ENCODE measurements around the gene MYH3.

The MYH3 gene

DNA sequence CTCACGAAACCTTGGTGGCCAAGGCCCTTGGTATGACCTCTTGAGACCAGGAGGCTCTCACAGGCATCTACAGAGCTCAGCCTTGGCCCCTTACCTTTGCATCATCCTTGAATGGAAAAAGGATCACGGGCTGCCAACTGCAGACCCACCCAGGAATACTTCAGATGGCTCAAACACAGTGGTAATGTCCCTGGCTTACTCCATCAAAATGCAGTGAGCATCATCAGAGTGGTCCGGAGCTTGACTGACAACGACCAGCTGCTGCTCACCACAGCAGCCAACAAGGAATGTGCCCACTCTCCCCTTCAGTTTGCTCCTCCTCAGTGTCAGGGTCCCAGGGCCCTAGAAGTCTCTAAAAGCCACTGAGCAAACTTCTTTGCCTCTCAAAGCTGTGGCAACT, 17.6 kb upstream of the MYH3 start:
- Histone ChIP-seq H3K9me3 (ENCODE audit: control insufficient read depth, insufficient read depth, low read depth, low read length) (no peaks in the 10 kb centered on the region), H3K36me3 (ENCODE audit: control insufficient read depth, insufficient read depth, low read length) (peaks cover 46% of the 10 kb centered on the region), H3K4me1 (ENCODE audit: control insufficient read depth, insufficient read depth, low read length) (no peaks in the 10 kb centered on the region), H3K4me3 (ENCODE audit: low read depth, low read length) (no peak overlapping the region), H3K27me3 (ENCODE audit: control insufficient read depth, insufficient read depth, low read length) (no peaks in the 10 kb centered on the region), H3K9ac (ENCODE audit: low read length) (no peak overlapping the region), H3K27ac (ENCODE audit: low read depth, low read length) (no peak overlapping the region)

DNA sequence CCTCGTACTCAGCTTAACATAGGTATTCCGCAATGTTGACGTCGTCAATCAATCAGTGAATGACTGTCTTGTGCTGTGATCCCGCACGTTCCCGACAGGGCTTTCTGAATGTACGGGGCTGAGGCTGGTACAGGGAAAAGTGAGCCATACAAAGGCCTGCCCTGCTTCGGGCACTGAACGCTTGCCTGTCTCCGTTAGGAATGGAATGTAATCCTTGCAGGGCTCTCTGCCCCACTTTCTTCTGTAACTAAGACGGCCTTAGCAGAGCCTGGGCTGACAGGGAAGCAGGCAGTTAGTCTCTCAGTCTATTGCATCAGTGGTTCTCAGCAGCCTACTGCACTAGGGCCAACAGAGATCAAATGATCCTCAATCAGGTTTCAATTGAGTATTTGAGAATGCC, 16.2 kb upstream of the MYH3 start:
- H3K27ac ChIP-seq (ENCODE audit: low read depth, low read length) = no peak overlapping the region
- no peak overlapping the region for H3K9ac ChIP-seq (ENCODE audit: low read length)
- peaks cover 34% of the 10 kb centered on the region for H3K36me3 ChIP-seq (ENCODE audit: control insufficient read depth, insufficient read depth, low read length)
- H3K27me3 ChIP-seq (ENCODE audit: control insufficient read depth, insufficient read depth, low read length) = no peaks in the 10 kb centered on the region
- H3K4me1 ChIP-seq (ENCODE audit: control insufficient read depth, insufficient read depth, low read length) = no peaks in the 10 kb centered on the region
- H3K9me3 ChIP-seq (ENCODE audit: control insufficient read depth, insufficient read depth, low read depth, low read length) = no peaks in the 10 kb centered on the region
- H3K4me3 ChIP-seq (ENCODE audit: low read depth, low read length) = no peak overlapping the region

DNA sequence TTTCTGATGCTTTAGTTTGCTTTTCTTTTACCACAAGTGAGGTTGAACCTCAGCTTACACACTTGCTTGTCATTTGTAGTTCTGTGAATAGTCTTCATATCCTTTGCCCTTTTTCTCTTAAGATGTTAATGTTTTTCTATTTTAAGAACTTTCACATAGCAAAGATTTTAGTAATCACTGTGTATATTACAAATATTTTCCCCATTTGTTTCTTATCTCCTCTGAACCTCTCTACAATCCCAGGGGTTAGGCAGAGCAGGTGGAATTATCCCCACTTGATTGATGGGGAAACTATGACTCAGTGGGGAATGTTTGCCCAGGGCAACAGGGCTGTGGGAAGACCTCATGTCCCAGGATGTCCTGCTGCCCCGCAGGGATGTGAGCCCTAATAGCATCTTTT, 11.7 kb upstream of the MYH3 start:
- H3K36me3 ChIP-seq (ENCODE audit: control insufficient read depth, insufficient read depth, low read length) = peaks cover 3% of the 10 kb centered on the region; the same call in 1 of the 2 replicates
- H3K9me3 ChIP-seq (ENCODE audit: control insufficient read depth, insufficient read depth, low read depth, low read length) = no peaks in the 10 kb centered on the region
- H3K4me1 ChIP-seq (ENCODE audit: control insufficient read depth, insufficient read depth, low read length) = no peaks in the 10 kb centered on the region
- no peak overlapping the region for H3K4me3 ChIP-seq (ENCODE audit: low read depth, low read length)
- H3K9ac ChIP-seq (ENCODE audit: low read length) = no peak overlapping the region
- no peak overlapping the region for H3K27ac ChIP-seq (ENCODE audit: low read depth, low read length)
- H3K27me3 ChIP-seq (ENCODE audit: control insufficient read depth, insufficient read depth, low read length) = no peaks in the 10 kb centered on the region

DNA sequence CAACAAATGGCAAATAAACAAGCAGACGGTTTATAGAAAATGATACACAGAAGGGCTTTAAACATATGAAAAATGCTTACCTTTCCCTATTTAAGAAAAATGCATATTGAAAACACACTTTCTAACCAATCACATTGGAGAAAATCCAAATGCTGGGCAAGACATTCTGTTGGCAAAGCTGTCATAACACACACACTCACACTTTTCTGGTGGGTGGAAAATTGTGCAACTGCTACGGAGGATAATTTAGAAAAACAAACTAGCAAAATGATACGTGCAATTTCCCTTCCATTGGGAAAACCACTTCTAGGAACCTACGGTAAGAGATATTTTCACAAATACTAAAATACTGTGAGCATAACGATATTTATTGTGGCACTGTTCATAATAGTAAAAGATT, 9.8 kb upstream of the MYH3 start:
- no peaks in the 10 kb centered on the region for H3K27me3 ChIP-seq (ENCODE audit: control insufficient read depth, insufficient read depth, low read length)
- H3K4me3 ChIP-seq (ENCODE audit: low read depth, low read length) = no peak overlapping the region
- H3K9me3 ChIP-seq (ENCODE audit: control insufficient read depth, insufficient read depth, low read depth, low read length) = no peaks in the 10 kb centered on the region
- no peaks in the 10 kb centered on the region for H3K4me1 ChIP-seq (ENCODE audit: control insufficient read depth, insufficient read depth, low read length)
- H3K9ac ChIP-seq (ENCODE audit: low read length) = no peak overlapping the region
- H3K36me3 ChIP-seq (ENCODE audit: control insufficient read depth, insufficient read depth, low read length) = no peaks in the 10 kb centered on the region
- H3K27ac ChIP-seq (ENCODE audit: low read depth, low read length) = no peak overlapping the region

DNA sequence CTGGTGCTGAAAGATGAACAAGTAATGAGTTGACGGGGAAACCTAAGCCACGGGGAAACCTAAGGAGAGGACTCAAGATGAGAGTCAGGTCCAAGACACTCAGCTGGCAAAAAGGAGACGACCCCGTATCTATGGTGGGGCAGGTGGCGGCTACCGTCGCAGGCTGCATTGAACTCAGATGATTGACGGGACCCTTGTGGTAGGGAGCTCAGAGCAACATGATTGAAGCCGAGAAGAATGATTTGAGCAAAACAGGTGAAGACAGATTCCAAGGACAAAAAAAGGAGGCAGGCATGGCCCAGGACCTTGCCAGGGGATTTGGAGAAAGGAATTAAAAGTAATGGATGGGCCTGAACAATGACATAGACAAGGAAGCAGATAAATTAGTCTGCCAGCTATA, 7.5 kb upstream of the MYH3 start:
- H3K9ac ChIP-seq (ENCODE audit: low read length) = no peak overlapping the region
- H3K9me3 ChIP-seq (ENCODE audit: control insufficient read depth, insufficient read depth, low read depth, low read length) = no peaks in the 10 kb centered on the region
- H3K4me3 ChIP-seq (ENCODE audit: low read depth, low read length) = no peak overlapping the region
- H3K27ac ChIP-seq (ENCODE audit: low read depth, low read length) = no peak overlapping the region
- H3K4me1 ChIP-seq (ENCODE audit: control insufficient read depth, insufficient read depth, low read length) = no peaks in the 10 kb centered on the region
- H3K36me3 ChIP-seq (ENCODE audit: control insufficient read depth, insufficient read depth, low read length) = no peaks in the 10 kb centered on the region
- H3K27me3 ChIP-seq (ENCODE audit: control insufficient read depth, insufficient read depth, low read length) = no peaks in the 10 kb centered on the region

DNA sequence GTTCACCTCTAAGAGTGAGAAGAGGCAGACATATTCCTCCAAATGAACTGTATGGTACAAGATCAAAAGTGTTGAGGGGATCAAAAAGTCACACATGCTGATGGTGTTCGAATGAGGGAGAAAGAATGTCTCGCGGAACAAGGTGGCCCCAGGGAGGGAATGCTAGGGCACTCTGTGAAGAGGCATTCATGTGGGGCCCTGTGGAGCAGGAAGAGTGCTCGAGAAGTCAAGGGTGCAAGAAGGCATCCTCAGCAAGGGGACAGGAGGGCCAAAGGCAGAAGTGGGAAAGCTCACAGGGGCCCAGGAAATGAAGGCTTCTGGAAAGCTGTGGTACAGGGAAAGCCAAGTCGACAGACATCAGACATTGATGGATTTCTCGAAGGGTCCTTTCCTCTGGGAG, 6.1 kb upstream of the MYH3 start:
- Histone ChIP-seq H3K36me3 (ENCODE audit: control insufficient read depth, insufficient read depth, low read length) (no peaks in the 10 kb centered on the region), H3K4me1 (ENCODE audit: control insufficient read depth, insufficient read depth, low read length) (no peaks in the 10 kb centered on the region), H3K27me3 (ENCODE audit: control insufficient read depth, insufficient read depth, low read length) (no peaks in the 10 kb centered on the region), H3K4me3 (ENCODE audit: low read depth, low read length) (no peak overlapping the region), H3K9me3 (ENCODE audit: control insufficient read depth, insufficient read depth, low read depth, low read length) (no peaks in the 10 kb centered on the region), H3K9ac (ENCODE audit: low read length) (no peak overlapping the region), H3K27ac (ENCODE audit: low read depth, low read length) (no peak overlapping the region)

DNA sequence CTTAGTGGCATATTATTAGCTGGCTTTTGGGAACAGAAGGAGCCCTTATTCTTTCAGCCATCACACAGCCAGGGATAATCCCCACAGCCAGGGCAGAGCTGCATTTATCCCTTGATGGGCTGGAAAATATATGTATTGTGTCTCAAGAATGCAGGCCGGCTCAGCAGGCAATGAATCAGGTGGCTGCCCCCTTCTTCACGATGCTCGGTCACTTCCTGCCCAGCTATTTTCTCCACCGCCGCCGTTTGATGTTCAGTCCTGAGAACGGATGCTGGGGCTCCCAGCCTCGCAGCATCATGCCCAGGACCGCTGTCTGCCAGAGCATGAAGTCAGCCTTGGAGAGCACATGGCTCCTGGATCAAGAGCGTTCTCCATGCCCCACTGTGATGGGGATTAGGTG, 4.3 kb upstream of the MYH3 start:
- no peak overlapping the region for H3K27ac ChIP-seq (ENCODE audit: low read depth, low read length)
- no peaks in the 10 kb centered on the region for H3K27me3 ChIP-seq (ENCODE audit: control insufficient read depth, insufficient read depth, low read length)
- no peak overlapping the region for H3K4me3 ChIP-seq (ENCODE audit: low read depth, low read length)
- no peaks in the 10 kb centered on the region for H3K9me3 ChIP-seq (ENCODE audit: control insufficient read depth, insufficient read depth, low read depth, low read length)
- H3K9ac ChIP-seq (ENCODE audit: low read length) = no peak overlapping the region
- no peaks in the 10 kb centered on the region for H3K4me1 ChIP-seq (ENCODE audit: control insufficient read depth, insufficient read depth, low read length)
- H3K36me3 ChIP-seq (ENCODE audit: control insufficient read depth, insufficient read depth, low read length) = no peaks in the 10 kb centered on the region

DNA sequence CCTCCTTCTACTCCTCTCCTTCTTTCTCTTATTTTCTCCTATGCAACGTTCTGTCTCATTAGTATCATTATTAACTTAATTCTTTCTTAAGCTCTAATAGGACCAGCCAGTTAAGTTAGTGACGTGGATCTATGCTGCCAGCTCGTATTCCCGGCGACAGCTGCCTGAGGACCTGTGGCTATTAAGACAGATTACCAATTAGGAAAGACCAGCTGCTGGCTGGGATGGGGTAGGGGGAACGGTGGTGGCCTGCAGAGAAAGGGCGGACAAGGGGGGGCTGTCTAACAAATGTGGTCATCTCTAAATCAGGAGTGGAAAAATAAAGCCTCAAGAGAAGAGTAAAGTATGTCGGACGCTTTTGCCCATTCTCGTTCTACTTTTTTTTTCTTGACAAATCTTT, 770 bp upstream of the MYH3 start:
- Histone ChIP-seq H3K4me3 (ENCODE audit: low read depth, low read length) (no peak overlapping the region), H3K9ac (ENCODE audit: low read length) (no peak overlapping the region), H3K9me3 (ENCODE audit: control insufficient read depth, insufficient read depth, low read depth, low read length) (no peaks in the 10 kb centered on the region), H3K27ac (ENCODE audit: low read depth, low read length) (no peak overlapping the region), H3K27me3 (ENCODE audit: control insufficient read depth, insufficient read depth, low read length) (no peaks in the 10 kb centered on the region), H3K4me1 (ENCODE audit: control insufficient read depth, insufficient read depth, low read length) (no peaks in the 10 kb centered on the region), H3K36me3 (ENCODE audit: control insufficient read depth, insufficient read depth, low read length) (no peaks in the 10 kb centered on the region)

DNA sequence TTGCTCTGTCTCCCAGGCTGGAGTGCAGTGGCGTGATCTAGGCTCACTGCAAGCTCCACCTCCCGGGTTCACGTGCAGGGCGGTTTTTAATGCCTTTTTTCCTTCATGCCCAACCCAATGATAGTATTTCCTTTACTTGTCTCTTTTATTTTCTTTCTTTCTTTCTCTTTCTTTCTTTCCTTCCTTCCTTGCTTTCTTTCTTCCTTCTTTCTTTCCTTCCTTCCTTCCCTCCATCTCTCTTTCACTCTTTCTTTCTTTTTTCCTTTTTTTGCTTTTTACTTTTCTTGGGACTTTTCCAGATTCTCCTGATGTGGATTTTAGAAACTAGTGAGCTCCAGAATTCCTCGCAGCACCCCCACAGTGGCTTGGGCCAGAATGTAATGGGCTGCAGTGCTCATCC, 3.1 kb downstream of the MYH3 start:
- Histone ChIP-seq H3K9ac (ENCODE audit: low read length) (no peak overlapping the region), H3K9me3 (ENCODE audit: control insufficient read depth, insufficient read depth, low read depth, low read length) (no peaks in the 10 kb centered on the region), H3K36me3 (ENCODE audit: control insufficient read depth, insufficient read depth, low read length) (no peaks in the 10 kb centered on the region), H3K4me1 (ENCODE audit: control insufficient read depth, insufficient read depth, low read length) (no peaks in the 10 kb centered on the region), H3K27me3 (ENCODE audit: control insufficient read depth, insufficient read depth, low read length) (no peaks in the 10 kb centered on the region), H3K4me3 (ENCODE audit: low read depth, low read length) (no peak overlapping the region), H3K27ac (ENCODE audit: low read depth, low read length) (no peak overlapping the region)

DNA sequence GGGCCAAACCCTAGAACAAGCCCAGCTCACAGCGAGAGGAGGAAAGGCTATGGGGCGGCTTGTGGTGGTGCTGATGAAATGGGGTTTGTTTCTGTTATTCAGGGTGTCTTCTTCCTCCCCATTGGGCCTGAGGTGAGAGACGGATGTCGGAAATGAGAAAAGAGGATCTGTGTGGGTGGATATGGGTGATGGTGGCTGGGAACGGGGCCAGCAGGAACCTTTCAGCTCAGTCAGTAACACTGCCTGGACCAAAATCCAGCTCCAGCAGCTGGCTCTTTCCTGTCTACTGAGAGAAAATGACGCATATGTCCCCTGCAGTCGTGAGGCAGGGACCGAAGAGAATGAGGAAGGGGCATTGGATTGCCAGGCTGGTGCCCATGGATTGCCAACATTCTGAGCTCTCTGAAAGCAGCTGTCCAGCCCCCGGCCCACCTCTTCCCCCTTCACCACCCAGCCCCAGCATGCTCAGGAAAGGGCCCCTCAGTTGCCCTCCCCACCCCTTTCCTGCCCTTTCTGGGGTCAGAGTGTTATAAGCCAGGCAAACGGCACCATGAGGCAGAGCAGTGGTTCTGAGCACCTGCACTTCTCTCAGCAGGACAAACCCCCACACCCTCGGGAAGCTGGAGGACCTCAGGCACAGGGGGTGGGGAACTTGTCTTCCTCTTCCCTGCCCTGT, 4.0 kb downstream of the MYH3 start:
- no peak overlapping the region for H3K4me3 ChIP-seq (ENCODE audit: low read depth, low read length)
- no peaks in the 10 kb centered on the region for H3K4me1 ChIP-seq (ENCODE audit: control insufficient read depth, insufficient read depth, low read length)
- no peak overlapping the region for H3K9ac ChIP-seq (ENCODE audit: low read length)
- H3K36me3 ChIP-seq (ENCODE audit: control insufficient read depth, insufficient read depth, low read length) = no peaks in the 10 kb centered on the region
- H3K27ac ChIP-seq (ENCODE audit: low read depth, low read length) = no peak overlapping the region
- no peaks in the 10 kb centered on the region for H3K9me3 ChIP-seq (ENCODE audit: control insufficient read depth, insufficient read depth, low read depth, low read length)
- H3K27me3 ChIP-seq (ENCODE audit: control insufficient read depth, insufficient read depth, low read length) = no peaks in the 10 kb centered on the region

DNA sequence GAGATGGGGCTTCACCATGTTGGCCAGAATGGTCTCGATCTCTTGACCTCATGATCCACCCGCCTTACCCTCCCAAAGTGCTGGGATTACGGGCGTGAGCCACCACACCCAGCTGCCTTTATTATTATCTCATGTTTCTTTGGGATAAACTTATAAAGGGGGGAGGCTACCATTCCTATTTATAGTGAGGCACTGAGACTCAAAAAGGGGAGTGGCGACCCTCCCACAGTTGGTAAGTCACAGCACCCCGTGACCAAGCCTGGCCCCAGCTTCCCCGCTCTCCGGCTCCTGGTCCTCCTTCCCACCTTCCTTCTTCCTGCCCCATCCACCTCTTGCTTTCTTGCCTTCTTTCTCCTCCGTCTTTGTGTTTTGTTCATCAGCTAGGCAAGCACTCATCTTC, 5.2 kb downstream of the MYH3 start:
- no peaks in the 10 kb centered on the region for H3K36me3 ChIP-seq (ENCODE audit: control insufficient read depth, insufficient read depth, low read length)
- no peaks in the 10 kb centered on the region for H3K27me3 ChIP-seq (ENCODE audit: control insufficient read depth, insufficient read depth, low read length)
- H3K27ac ChIP-seq (ENCODE audit: low read depth, low read length) = no peak overlapping the region
- no peaks in the 10 kb centered on the region for H3K4me1 ChIP-seq (ENCODE audit: control insufficient read depth, insufficient read depth, low read length)
- H3K4me3 ChIP-seq (ENCODE audit: low read depth, low read length) = no peak overlapping the region
- H3K9me3 ChIP-seq (ENCODE audit: control insufficient read depth, insufficient read depth, low read depth, low read length) = no peaks in the 10 kb centered on the region
- no peak overlapping the region for H3K9ac ChIP-seq (ENCODE audit: low read length)

DNA sequence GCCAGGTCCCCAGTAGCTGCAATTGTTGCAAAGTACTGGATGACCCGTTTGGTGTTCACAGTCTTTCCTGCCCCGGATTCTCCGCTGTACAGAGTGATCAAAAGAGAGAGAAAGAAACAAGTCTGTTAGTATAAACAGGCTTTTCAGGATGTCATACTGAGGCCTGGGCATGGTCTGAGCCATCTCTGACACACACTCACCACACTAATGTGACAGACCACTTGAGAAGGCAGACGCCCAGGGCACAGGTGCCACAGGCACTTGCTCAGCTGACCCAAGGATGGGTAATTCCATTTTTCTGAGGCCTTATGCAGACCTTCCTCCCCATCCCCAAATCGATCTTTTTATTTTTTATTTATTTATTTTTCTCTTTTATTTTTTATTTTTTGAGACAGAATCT, 7.5 kb downstream of the MYH3 start:
- Histone ChIP-seq H3K4me3 (ENCODE audit: low read depth, low read length) (no peak overlapping the region), H3K27me3 (ENCODE audit: control insufficient read depth, insufficient read depth, low read length) (no peaks in the 10 kb centered on the region)

More for the DNA sequence above, 7.5 kb downstream of the MYH3 start:
- Histone ChIP-seq H3K9ac (ENCODE audit: low read length) (no peak overlapping the region), H3K9me3 (ENCODE audit: control insufficient read depth, insufficient read depth, low read depth, low read length) (no peaks in the 10 kb centered on the region), H3K4me1 (ENCODE audit: control insufficient read depth, insufficient read depth, low read length) (no peaks in the 10 kb centered on the region), H3K27ac (ENCODE audit: low read depth, low read length) (no peak overlapping the region), H3K36me3 (ENCODE audit: control insufficient read depth, insufficient read depth, low read length) (no peaks in the 10 kb centered on the region)

Measured in HUES6 (cell line).